ENCODE results near the gene JARID2.

Gene JARID2

GRCh38 chr6:15247500-15248450 lies 1.9 kb downstream of the JARID2 start:
- no peak for DNase-seq

GRCh38 chr6:15248451-15249370 lies 2.8 kb downstream of the JARID2 start:
- DNase-seq, result peak; percentile 97

- no peak for DNase-seq
These were observed 3.6 kb downstream of the JARID2 start for GRCh38 chr6:15249371-15250019.

GRCh38 chr6:15250187-15251168 lies 4.6 kb downstream of the JARID2 start:
- no peak for DNase-seq

GRCh38 chr6:15252195-15252594 lies 6.3 kb downstream of the JARID2 start:
- no peak for DNase-seq

- DNase-seq, result no peak
These were observed 7.5 kb downstream of the JARID2 start for GRCh38 chr6:15253203-15254022.

GRCh38 chr6:15254070-15254975 lies 8.5 kb downstream of the JARID2 start:
- no peak for DNase-seq

- DNase-seq, result no peak
These were observed 9.6 kb downstream of the JARID2 start for GRCh38 chr6:15255481-15255880.

GRCh38 chr6:15255909-15256395 lies 10.1 kb downstream of the JARID2 start:
- DNase-seq, result no peak

GRCh38 chr6:15256538-15257271 lies 10.8 kb downstream of the JARID2 start:
- no peak for DNase-seq

GRCh38 chr6:15257357-15258132 lies 11.7 kb downstream of the JARID2 start:
- DNase-seq, result no peak

GRCh38 chr6:15259766-15260098 lies 13.9 kb downstream of the JARID2 start:
- DNase-seq, result no peak

- no peak for DNase-seq
These were observed 14.4 kb downstream of the JARID2 start for GRCh38 chr6:15260099-15260821.

GRCh38 chr6:15263780-15264374 lies 18.0 kb downstream of the JARID2 start:
- DNase-seq, result no peak

- no peak for DNase-seq
These were observed 18.5 kb downstream of the JARID2 start for GRCh38 chr6:15264412-15264811.

GRCh38 chr6:15264902-15265761 lies 19.3 kb downstream of the JARID2 start:
- DNase-seq, result no peak
